ENCODE results near the gene MYH16.

- TF ChIP-seq CTCF (IDR thresholded peaks at IDR 0.05) (no peak), POLR2AphosphoS5 (IDR thresholded peaks at IDR 0.05) (no peak), EP300 (IDR thresholded peaks at IDR 0.05) (no peak)
Observed at GRCh38 chr7:99324559-99324958, 51.9 kb downstream of the MYH16 start.

Measured in gastroesophageal sphincter (tissue), 3 donors.